NAMALWA (cell line): ENCODE results near the gene SAMM50.

ENCODE experiments used
- DNase-seq: peaks from one replicate; pipeline ENCODE4 v3.0.0-alpha.2; 2015; ENCODE audit warnings: low spot score

SAMM50 gene

DNA sequence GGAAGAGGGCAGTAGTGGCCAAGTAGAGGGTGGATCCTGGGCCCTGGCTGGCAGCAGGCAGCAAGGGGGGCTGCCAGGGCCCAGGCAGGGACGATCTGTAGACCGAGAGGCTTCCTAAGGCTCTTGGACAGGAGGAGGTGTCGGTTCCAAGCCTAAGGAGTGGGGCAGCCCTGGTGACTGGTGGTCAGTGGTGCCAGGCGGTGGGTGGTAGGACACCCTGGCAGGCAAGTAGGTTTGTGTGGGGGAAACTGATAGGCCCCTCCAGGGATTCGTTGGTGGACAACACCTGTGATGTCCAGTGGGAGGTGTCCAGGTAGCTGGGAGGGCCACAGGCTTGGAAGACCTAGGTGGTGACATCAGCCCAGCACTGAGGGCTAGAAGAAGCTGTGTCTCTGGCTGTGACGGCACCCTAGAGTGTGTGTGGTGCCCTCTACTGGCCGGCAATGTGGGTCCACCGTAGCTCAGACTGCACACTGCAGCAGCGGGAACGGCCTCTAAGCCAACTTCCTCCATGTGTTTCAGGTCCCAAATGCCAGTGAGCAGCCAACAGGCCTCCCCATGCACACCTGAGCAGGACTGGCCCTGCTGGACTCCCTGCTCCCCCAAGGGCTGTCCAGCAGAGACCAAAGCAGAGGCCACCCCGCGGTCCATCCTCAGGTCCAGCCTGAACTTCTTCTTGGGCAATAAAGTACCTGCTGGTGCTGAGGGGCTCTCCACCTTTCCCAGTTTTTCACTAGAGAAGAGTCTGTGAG is 9.4 kb upstream of the SAMM50 start:
- peak; percentile 85 for DNase-seq

DNA sequence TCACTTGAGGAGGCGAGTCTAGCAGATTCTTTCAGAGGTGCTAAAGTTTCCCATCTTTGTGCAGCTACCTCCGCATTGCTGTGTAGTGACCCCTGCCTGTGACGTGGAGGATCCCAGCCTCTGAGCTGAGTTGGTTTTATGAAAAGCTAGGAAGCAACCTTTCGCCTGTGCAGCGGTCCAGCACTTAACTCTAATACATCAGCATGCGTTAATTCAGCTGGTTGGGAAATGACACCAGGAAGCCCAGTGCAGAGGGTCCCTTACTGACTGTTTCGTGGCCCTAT is 8.9 kb upstream of the SAMM50 start:
- peak; percentile 38 for DNase-seq

DNA sequence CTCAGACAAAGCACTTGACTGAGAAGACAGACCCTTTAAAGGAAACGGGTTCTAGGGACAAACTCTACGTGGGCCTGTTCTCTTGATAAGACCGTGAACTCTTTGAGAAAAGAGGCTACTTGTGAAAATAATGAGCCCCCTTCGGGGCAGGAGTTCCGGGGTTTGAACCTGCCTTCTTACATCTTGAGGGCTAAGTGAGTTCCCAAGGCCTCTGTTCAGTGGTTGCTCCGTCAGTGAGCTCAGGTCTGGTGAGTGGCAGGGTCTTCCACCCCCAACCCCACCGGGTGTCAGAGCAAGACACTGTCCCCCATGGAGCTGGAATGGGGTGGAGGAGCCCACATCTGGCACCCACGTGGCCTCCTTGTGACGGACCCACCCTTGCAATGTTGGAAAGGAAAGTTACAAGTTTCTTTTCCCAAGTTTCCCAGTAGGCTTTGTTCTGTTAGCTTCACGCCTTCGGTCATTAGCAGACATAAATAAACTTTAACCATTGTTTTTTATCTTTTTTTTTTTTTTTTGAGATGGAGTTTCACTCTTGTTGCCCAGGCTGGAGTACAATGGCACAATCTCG is 6.3 kb upstream of the SAMM50 start:
- DNase-seq: no peak

DNA sequence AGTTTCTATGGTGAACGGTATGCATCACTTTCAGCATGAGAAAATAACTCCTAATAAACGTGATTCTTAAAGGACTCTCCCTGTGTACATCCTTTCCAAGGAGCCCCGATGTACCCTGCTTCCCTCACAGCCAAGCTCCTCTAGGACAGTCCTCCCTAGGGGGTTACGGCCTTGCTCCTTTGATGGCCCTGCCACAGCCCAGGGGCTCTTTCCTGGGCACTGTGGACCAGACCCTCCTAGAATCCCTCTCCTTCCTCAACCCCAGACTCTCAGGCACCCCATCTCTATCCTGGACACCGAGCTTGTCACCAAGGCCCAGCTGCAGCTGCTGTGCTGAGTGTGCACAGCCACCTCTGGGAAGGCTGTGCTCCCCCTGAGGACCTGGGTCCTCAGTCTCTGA is 3.9 kb upstream of the SAMM50 start:
- no peak for DNase-seq

DNA sequence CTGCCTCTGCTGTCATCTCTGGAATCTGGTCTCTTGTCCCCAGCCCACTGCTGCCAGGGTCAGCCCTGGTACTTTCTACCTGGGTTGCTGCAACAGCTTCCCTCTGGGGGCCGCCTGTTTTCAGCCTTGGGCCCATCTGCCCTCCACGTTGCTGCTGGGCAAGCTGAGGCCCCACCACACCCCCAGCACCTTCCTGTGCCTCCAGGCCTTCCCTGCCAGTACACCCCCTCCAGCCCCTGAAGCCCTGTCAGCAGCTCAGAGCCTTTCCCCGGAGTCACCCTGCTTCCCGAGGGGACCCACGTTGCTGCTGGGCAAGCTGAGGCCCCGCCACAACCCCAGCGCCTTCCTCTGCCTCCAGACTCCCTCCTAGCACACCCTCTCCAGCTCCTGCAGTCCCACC is 3.3 kb upstream of the SAMM50 start:
- no peak for DNase-seq

DNA sequence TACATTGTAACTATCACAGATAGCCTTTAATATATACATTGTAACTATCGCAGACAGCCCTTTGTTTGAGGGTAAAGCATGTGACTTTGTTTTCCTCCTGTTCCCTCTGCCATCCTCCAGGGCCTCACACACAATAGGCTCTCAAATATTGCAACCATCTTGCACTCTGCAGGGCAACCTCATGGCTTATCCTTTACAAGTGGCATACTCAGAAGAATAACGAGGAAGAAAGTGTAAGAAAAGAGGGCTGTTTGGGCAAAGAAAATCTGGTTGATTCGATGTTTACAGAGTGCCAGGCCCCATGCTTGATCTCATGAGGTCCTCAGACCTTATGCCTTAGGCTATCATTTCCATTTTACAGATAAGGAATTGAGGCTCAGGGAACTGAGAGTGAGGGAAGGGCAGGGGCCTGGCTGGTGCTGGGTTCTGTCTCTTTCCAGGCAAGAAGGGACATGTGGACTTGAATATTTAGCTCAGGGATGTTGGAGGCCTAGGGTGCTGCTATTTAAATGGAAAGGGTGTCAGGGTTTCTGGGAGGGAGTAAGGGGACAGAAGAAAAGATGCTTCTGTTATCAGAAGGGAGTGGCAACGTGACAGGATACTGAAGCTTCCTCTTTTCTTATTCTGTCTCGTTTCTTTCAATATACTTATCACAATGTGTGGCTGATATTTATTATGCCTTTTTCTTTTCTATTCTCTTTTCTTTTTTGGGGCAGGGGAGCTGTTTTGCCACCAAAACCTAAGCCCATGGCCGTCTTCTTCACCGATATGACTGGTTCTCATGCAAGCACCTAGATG is 1.1 kb upstream of the SAMM50 start:
- DNase-seq: peak; percentile 43

DNA sequence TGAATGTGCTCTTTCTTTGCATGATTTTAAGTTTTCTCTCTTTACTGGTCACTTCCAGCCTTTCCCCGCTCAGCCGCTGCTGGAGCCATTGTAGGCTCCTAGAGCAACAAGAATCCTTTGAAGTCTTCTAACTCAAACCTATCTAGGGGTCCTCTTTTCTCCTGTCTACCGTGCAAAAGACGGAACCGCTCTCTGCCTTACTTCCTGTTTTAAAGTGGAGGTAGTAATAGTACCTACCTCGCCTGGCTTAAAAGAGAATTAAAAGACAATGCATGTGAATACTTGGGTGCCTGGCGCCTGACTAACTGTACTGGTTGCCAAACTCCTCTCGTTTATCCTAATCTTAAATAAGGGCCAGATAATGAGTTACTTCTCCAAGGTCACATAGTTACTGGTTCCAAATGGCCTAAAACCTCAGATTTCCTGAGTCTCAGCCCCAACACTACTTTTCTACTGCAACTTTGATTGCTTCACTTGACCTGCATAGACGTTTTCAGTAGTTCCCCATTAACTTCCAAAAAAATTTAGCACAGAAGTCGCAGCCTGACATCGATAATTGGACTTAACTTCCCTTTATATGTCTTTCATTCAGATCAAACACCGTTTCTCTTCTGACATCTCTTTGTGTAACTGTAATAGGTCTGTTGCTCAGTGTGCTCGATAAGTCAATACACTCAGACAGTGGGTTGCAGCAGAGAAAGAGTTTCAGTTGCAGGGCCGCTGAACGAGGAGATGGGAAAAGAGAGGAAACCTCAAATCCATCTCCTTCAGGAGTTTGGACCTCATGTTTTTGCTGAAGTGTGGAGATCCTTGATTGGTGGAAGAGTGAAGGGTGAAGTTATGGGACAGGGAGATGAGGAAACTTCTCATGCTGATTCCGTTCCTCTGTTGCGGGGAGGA is 891 bp downstream of the SAMM50 start:
- peak; percentile 68 for DNase-seq

DNA sequence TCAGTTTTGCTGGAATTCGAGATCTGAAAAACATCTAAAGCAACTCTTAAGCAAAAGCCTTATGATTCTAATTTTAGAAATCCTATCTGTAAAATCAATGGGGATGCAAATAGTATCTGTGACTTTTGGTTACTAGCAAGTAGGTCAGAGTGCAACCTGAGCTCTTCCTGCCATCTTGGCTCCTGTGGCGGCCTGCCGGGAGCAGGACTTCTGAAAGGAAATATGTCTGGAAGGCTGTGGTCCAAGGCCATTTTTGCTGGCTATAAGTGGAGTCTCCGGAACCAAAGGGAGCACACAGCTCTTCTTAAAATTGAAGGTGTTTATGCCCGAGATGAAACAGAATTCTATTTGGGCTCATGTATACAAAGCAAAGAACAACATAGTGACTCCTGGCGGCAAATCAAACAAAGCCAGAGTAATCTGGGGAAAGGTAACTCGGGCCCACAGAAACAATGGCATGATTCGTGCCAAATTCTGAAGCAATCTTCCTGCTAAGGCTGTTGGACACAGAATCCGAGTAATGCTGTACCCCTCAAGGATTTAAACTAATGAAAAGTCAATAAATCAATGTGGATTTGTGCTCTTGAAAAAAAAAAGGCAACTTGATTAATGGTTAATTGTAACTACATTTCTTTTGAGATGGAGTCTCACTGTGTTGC is 1.7 kb downstream of the SAMM50 start:
- no peak for DNase-seq

DNA sequence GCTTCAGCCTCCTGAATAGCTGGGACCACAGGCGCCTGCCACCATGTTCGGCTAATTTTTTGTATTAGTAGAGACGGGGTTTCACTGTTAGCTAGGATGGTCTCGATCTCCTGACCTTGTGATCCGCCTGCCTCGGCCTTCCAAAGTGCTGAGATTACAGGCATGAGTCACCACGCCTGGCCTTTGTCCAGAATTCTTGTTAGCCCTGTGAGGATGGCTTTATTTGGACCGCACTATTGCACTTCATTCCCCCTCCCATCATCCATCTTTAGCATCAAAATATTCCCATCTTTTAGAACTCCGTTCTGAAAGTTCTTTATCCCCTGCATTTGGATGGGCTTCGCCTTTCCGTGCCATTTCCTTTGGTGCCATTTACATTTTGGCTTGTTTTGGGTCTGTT is 2.6 kb downstream of the SAMM50 start:
- DNase-seq: no peak

DNA sequence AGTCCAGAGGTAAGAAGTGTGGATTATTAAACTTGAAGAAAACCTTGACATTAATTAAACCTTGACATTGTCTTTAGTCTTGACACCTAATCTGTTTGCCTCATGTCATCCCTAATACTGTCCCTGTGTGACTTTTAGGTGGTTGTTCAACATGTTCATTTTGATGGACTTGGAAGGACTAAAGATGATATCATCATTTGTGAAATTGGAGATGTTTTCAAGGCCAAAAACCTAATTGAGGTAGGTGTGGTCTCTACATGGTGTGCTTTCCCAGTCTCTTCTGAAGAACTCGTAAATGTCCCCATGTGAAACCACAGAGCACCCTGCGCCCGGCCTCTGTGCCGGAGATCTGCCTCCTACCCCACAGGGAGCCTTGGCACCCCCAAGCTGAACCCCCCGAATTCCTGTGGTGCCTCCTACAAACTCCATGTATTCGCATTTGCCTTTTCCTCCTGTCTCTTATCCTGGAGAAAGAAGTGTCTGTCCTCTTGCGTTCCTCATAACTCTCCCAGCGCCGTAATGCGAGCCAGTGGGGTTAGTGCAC is 9.1 kb downstream of the SAMM50 start:
- no peak for DNase-seq

DNA sequence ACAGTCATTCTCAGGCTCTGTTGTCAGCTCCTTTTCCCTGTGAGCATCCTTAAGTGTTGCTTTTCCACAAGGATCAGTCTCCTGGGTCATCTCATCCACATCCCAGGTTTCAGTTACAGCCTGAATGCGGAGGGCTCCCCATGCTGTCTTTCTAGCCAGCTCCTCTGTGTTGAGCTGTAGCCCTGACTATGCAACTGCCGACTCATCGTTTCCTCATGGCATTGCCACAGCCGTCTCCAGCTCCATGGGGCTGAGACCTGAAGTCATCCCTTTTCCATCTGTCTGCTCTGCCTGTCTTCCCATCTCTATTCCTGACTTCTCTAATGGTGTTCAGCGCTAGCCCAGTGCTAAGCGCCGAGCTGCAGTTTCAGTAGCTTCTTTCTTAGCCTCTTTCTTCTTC is 11.8 kb downstream of the SAMM50 start:
- no peak for DNase-seq

DNA sequence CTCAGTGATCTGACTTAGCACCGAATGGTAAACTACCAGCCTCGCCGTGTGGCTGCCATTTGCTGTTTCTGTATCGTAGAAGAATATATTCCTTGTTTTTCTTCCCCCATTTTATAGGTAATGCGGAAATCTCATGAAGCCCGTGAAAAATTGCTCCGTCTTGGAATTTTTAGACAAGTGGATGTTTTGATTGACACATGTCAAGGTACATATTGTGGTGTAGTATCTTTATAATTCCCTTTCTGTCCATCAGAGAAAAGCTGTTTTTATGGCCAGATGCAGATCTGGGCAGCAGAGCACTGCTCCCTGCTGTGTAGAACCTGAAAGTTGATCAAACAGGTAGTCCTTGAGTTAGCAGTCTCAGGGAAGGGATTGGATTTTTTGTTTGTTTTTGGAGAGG is 13.4 kb downstream of the SAMM50 start:
- DNase-seq: no peak

DNA sequence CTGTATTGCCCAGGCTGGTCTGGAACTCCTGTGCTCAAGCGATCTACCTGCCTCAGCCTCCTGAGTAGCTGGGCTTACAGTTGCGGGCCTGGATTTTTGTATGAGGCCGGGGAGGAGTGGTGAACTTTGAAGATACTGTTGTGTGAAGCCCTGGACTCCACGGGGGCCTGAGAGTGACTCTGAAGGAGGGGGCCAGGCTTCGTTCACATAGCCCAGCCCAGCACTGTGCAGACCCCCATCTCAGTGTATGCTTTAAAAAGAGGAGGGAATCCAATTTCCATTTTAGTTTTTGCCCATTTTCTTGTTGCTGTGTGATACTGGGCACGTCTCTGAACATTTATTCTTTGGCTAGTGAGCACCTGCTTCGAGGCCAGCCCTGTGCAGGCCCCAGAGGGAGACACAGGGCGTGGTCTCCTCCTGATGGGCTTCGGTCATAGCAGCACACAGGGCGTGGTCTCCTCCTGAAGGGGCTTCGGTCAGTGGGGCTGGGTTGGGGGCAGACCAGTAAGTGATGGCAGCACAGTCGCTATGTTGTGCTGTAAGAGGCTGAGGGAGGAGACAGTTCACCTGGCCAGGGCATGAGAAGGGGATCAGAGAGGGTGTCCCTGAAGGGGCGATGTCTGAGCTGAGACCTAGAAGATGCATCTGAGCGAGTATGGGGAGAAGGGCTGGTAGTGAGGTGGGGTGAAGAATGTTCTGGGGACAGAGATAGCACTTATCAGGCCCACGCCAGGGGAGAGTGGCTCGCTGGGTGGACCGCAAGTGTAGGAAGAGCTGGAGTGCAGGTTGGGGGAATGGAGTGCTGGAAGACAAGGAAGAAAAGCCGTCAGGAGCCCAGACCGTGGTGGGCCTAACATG is 14.0 kb downstream of the SAMM50 start:
- DNase-seq: no peak

DNA sequence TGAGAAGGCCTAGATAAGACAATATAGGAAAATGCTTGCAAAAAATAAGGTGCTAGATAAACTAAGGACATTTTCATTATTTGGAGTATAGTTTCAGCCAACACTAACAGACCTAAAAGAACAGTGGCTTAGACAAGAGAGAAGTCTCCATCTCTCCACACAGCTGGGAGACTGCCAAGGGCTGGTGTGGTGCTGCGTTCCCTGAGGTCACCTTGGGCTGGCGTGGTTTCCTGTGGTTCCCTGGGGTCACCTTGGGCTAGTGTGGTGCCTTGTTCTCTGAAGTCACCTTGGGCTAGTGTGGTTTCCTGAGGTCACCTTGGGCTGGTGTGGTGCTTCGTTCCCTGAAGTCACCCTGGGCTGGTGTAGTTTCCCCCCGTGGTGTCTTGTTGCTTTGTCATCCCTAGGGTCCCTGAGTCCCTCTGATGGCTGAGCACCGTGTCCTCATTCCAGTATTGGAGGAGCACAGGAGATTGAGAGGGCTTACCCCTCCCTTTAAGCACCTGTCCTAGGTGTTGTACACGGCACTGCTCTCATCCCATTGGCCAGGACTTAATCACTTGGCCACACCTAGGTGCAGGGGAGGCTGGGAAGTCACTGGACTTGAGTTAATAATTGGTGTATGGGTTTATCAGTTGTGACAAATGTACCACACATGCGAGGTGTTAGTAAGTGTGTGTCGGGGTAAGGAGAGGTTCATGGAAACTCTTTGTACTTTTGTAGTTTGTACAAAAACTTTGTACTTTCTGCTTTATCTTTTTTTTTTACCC is 14.9 kb downstream of the SAMM50 start:
- DNase-seq: no peak

DNA sequence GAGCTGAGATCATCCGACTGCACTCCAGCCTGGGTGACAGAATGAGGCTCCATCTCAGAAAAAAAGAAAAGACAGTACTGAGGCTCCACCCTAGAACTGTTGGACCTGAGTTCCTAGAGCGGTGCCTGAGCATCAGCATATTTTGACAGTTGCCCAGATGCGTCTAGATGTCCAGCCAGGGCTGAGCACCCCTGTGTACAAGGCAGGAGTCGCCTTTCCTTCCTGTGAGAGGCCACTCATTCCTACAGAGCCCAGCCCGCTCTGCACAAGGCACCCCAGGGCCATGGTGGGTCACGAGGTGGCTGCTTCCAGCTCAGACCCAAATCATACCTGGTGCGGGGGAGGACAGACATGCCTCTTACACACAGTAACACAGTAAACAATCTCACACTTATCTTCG is 15.9 kb downstream of the SAMM50 start:
- no peak for DNase-seq

DNA sequence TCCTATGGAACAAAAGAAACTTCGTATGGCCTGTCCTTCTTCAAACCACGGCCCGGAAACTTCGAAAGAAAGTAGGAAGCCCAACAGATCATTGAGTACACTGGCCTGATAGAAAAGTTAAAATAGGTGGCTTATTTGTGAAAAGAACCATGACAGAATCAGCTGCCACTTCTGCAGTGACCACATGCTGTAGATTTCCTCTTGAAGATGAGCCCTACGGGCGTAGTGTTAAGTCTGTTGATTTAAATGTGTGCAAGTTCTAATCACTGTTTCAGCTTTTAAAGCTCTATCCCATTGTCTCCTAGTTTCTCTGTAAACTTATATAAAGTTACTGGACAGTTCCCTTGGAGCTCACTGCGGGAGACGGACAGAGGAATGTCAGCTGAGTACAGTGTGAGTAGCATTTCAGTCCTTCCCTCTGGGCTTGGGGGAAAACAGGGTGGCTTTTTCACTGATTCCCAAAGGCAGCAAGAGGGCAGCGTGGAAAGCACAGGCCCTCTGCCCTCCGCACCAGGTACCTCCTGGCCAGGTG is 17.8 kb downstream of the SAMM50 start:
- no peak for DNase-seq

DNA sequence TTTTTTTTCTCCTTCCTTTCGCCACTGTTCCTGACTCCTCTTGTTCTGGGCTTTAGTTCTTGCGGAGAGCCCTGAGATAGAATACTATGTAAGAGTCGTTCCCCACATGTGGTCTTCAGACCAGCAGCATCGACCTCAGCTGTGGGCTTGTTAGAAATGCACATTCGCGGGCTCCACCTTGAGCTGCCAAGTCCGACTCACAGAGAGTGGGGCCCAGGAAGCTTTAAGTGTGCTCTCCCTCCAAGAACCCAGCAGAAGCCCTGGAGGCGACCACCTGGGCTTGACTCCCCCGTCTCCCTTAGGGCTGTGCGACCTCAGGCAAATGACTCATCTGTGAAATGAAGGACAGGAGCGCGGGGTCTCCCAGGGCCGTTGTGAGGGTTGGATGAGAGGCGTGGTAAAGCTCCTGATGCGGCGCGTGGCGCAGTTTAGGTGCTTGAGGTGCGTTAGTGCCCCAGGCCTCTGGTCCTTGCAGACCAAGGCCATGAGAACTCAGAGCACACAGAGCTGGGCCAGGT is 18.8 kb downstream of the SAMM50 start:
- DNase-seq: no peak

DNA sequence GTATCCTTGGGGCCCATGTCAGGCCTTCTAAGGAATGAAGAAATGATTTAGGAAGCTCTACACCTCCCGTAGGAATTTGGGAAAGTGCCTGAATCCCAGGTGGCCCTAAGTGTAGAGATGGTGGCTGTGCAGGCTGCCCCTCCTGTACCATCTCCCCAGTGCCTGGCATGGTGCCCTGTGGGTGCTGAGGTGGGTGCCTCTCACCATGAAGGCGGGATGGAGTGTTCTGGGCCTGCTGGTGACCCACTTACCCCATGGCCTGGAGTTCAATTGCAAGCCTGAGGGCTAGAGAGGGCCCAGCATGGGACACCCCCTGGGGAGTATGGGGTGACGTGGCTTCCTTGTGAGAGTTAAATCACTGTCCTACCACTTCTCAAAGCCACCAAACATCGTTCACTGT is 19.8 kb downstream of the SAMM50 start:
- DNase-seq: no peak
